Erythroblast (primary cell): ENCODE data around the gene TTC7B.

Experiments
- GATA1 ChIP-seq: IDR thresholded peaks from 2 replicates; pipeline ENCODE4 v1.6.1; 2011; ENCODE audit warnings: low read depth, mild to moderate bottlenecking, control low read depth, low read length, moderate library complexity
- POLR2A ChIP-seq: IDR thresholded peaks from 2 replicates; pipeline ENCODE4 v1.6.1; 2011; ENCODE audit warnings: mild to moderate bottlenecking, low read length

DNA sequence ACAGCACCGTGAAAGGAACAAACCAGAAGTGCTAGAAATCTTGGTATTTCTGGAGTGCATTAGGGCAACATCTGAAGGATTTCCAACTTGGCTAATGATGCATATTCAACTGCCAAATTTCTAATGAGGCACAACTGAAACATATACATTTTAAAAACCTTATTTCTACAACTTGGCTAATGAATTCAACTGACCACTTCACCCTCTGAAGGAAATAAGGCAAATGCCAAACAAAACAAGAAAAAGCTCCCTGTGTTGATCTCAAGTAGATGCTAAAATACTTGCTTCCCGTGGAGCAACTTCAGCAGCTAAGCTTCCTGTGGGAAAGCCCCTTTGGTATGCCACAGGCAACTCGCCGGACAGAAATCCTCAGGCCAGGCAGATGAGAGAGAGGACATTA lies 167.1 kb downstream of the TTC7B start:
- TF ChIP-seq POLR2A (no peak), GATA1 (no peak)
